Measurements from ENCODE around the gene PRKAB1.
"Not testable (repeated sequence)": the region's sequence is repeated elsewhere in the genome, so short reads cannot be mapped to it uniquely, and the experiment has no call there.

The PRKAB1 gene

GRCh38 chr12:119631930-119632678 lies 35.8 kb upstream of the PRKAB1 start:
- no peaks in the 10 kb centered on the region for H3K9me3 ChIP-seq
- no peaks in the 10 kb centered on the region for H3K36me3 ChIP-seq
- H3K4me3 ChIP-seq, result no peak overlapping the region
- no peaks in the 10 kb centered on the region for H3K4me1 ChIP-seq
- TF ChIP-seq Cebpa-rat (IDR thresholded peaks at IDR 0.05), result no peak
- no peak overlapping the region for H3K9ac ChIP-seq
- H4K20me1 ChIP-seq, result no peaks in the 10 kb centered on the region
- no peak overlapping the region for H3K4me2 ChIP-seq
- no peaks in the 10 kb centered on the region for H3K27me3 ChIP-seq
- H3K27ac ChIP-seq, result no peak overlapping the region

GRCh38 chr12:119634743-119635142 lies 33.2 kb upstream of the PRKAB1 start:
- no peak overlapping the region for H3K9ac ChIP-seq
- H3K27ac ChIP-seq, result no peak overlapping the region
- no peak overlapping the region for H3K4me2 ChIP-seq
- H3K9me3 ChIP-seq, result no peaks in the 10 kb centered on the region
- no peaks in the 10 kb centered on the region for H4K20me1 ChIP-seq
- H3K36me3 ChIP-seq, result no peaks in the 10 kb centered on the region
- H3K27me3 ChIP-seq, result no peaks in the 10 kb centered on the region
- no peak for TF ChIP-seq Cebpa-rat (IDR thresholded peaks at IDR 0.05)
- H3K4me1 ChIP-seq, result no peaks in the 10 kb centered on the region
- H3K4me3 ChIP-seq, result no peak overlapping the region

GRCh38 chr12:119642986-119643385 lies 24.9 kb upstream of the PRKAB1 start:
- Histone ChIP-seq H3K4me2 (no peak overlapping the region), H3K4me1 (no peaks in the 10 kb centered on the region), H3K9ac (no peak overlapping the region), H3K9me3 (no peaks in the 10 kb centered on the region), H4K20me1 (no peaks in the 10 kb centered on the region), H3K27me3 (no peaks in the 10 kb centered on the region), H3K4me3 (no peak overlapping the region), H3K36me3 (no peaks in the 10 kb centered on the region), H3K27ac (no peak overlapping the region)
- no peak for TF ChIP-seq Cebpa-rat (IDR thresholded peaks at IDR 0.05)

GRCh38 chr12:119644930-119645329 lies 23.0 kb upstream of the PRKAB1 start:
- Histone ChIP-seq H3K36me3 (no peaks in the 10 kb centered on the region), H3K27me3 (no peaks in the 10 kb centered on the region), H3K9me3 (no peaks in the 10 kb centered on the region), H3K4me3 (no peak overlapping the region), H3K4me1 (no peaks in the 10 kb centered on the region), H3K4me2 (no peak overlapping the region), H3K9ac (no peak overlapping the region), H3K27ac (no peak overlapping the region), H4K20me1 (no peaks in the 10 kb centered on the region)
- no peak for TF ChIP-seq Cebpa-rat (IDR thresholded peaks at IDR 0.05)

- no peak for TF ChIP-seq Cebpa-rat (IDR thresholded peaks at IDR 0.05)
- no peaks in the 10 kb centered on the region for H3K36me3 ChIP-seq
- no peak overlapping the region for H3K27ac ChIP-seq
- no peak overlapping the region for H3K4me2 ChIP-seq
- no peaks in the 10 kb centered on the region for H3K4me1 ChIP-seq
- H3K9me3 ChIP-seq, result no peaks in the 10 kb centered on the region
- no peak overlapping the region for H3K9ac ChIP-seq
- no peak overlapping the region for H3K4me3 ChIP-seq
- no peaks in the 10 kb centered on the region for H4K20me1 ChIP-seq
- no peaks in the 10 kb centered on the region for H3K27me3 ChIP-seq
These were observed 22.3 kb upstream of the PRKAB1 start for GRCh38 chr12:119645535-119646059.

- Histone ChIP-seq H3K27ac (no peak overlapping the region), H3K4me1 (no peaks in the 10 kb centered on the region), H3K4me3 (no peak overlapping the region), H3K36me3 (no peaks in the 10 kb centered on the region), H3K9ac (no peak overlapping the region), H3K27me3 (no peaks in the 10 kb centered on the region), H3K4me2 (no peak overlapping the region), H3K9me3 (peaks cover 27% of the 10 kb centered on the region), H4K20me1 (no peaks in the 10 kb centered on the region)
- TF ChIP-seq Cebpa-rat (IDR thresholded peaks at IDR 0.05), result no peak
These were observed 18.6 kb upstream of the PRKAB1 start for GRCh38 chr12:119649202-119649808.

GRCh38 chr12:119652665-119653064 lies 15.3 kb upstream of the PRKAB1 start:
- Histone ChIP-seq H4K20me1 (no peaks in the 10 kb centered on the region), H3K4me2 (no peak overlapping the region), H3K4me1 (no peaks in the 10 kb centered on the region), H3K4me3 (no peak overlapping the region), H3K36me3 (no peaks in the 10 kb centered on the region), H3K27me3 (no peaks in the 10 kb centered on the region), H3K9ac (no peak overlapping the region), H3K9me3 (peaks cover 40% of the 10 kb centered on the region), H3K27ac (no peak overlapping the region)
- no peak for TF ChIP-seq Cebpa-rat (IDR thresholded peaks at IDR 0.05)

GRCh38 chr12:119657001-119657400 lies 10.9 kb upstream of the PRKAB1 start:
- peaks cover 33% of the 10 kb centered on the region for H3K9me3 ChIP-seq
- H3K27ac ChIP-seq, H3K27me3 ChIP-seq, H4K20me1 ChIP-seq, H3K4me1 ChIP-seq, H3K9ac ChIP-seq, H3K4me2 ChIP-seq, H3K4me3 ChIP-seq, H3K36me3 ChIP-seq: not testable (repeated sequence)

GRCh38 chr12:119658166-119658565 lies 9.8 kb upstream of the PRKAB1 start:
- not testable (repeated sequence) for H3K4me2 ChIP-seq, H3K9ac ChIP-seq, H3K4me3 ChIP-seq, H3K36me3 ChIP-seq, H4K20me1 ChIP-seq, H3K27me3 ChIP-seq, H3K27ac ChIP-seq, H3K4me1 ChIP-seq
- H3K9me3 ChIP-seq, result peaks cover 24% of the 10 kb centered on the region

GRCh38 chr12:119659289-119659897 lies 8.5 kb upstream of the PRKAB1 start:
- no peak overlapping the region for H3K4me3 ChIP-seq
- no peak overlapping the region for H3K27ac ChIP-seq
- peaks cover 13% of the 10 kb centered on the region; the same call in 1 of the 2 replicates for H3K9me3 ChIP-seq

More at GRCh38 chr12:119659289-119659897, 8.5 kb upstream of the PRKAB1 start:
- Histone ChIP-seq H3K36me3 (no peaks in the 10 kb centered on the region), H3K27me3 (no peaks in the 10 kb centered on the region), H3K9ac (no peak overlapping the region), H3K4me2 (no peak overlapping the region), H3K4me1 (no peaks in the 10 kb centered on the region), H4K20me1 (no peaks in the 10 kb centered on the region)
- TF ChIP-seq Cebpa-rat (IDR thresholded peaks at IDR 0.05), result no peak

All from BLaER1 (cell line).